Renal cortex interstitium (tissue), 11 donors: ENCODE measurements around the gene PIGK. TPM values are rescaled to one million over a fixed set of nuclear protein-coding genes. Genes with fewer than 3 reads are reported as not detected.

Experiments used
- DNase-seq, 11 donors: peaks; one replicate each; pipeline ENCODE4 v3.0.0-alpha.2; 2013; ENCODE audit warnings: low read depth in 9 of 11, low spot score in 4 of 11; ENCODE audit errors: extremely low read depth in 1 of 11
- polyA plus RNA-seq, 3 donors: library from polyadenylated mRNA; unstranded; fragments of 120-200 nt; gene quantifications; one replicate each; pipeline ENCODE4 v1.2.1, GENCODE V29; 2013; ENCODE audit not compliant: insufficient read length in 3 of 3

Gene PIGK
- polyA plus RNA-seq, 3 donors: 42.3 to 49.0 (median 43.9) TPM

- DNase-seq: no peak
Observed at GRCh38 chr1:77139389-77139788, 79.8 kb downstream of the PIGK start.

GRCh38 chr1:77134359-77134758 is 84.9 kb downstream of the PIGK start:
- DNase-seq: no peak

- no peak for DNase-seq
Observed at GRCh38 chr1:77133731-77134358, 85.4 kb downstream of the PIGK start.

GRCh38 chr1:77126307-77126706 is 92.9 kb downstream of the PIGK start:
- peak; percentile 22 to 63 (median 48) for DNase-seq

- no peak for DNase-seq
Observed at GRCh38 chr1:77121503-77121902, 97.7 kb downstream of the PIGK start.

- DNase-seq: no peak
Observed at GRCh38 chr1:77120950-77121349, 98.3 kb downstream of the PIGK start.

GRCh38 chr1:77118712-77119111 is 100.5 kb downstream of the PIGK start:
- DNase-seq: no peak

- no peak for DNase-seq
Observed at GRCh38 chr1:77104672-77105071, 114.6 kb downstream of the PIGK start.

GRCh38 chr1:77103486-77103885 is 115.7 kb downstream of the PIGK start:
- no peak for DNase-seq

GRCh38 chr1:77100875-77101274 is 118.4 kb downstream of the PIGK start:
- DNase-seq: no peak

- DNase-seq: no peak
Observed at GRCh38 chr1:77096496-77097255, 122.6 kb downstream of the PIGK start.

GRCh38 chr1:77095236-77095635 is 124.0 kb downstream of the PIGK start:
- peak in 4 of 11 donors; percentile 0 to 8 (median 6) for DNase-seq

GRCh38 chr1:77089756-77090155 is 129.5 kb downstream of the PIGK start:
- DNase-seq: no peak

GRCh38 chr1:77085109-77085508 is 134.1 kb downstream of the PIGK start:
- DNase-seq: no peak

GRCh38 chr1:77084457-77084856 is 134.8 kb downstream of the PIGK start:
- no peak for DNase-seq

GRCh38 chr1:77081834-77082233 is 137.4 kb downstream of the PIGK start:
- DNase-seq: no peak

GRCh38 chr1:77076759-77077158 is 142.5 kb downstream of the PIGK start:
- DNase-seq: no peak

- DNase-seq: no peak
Observed at GRCh38 chr1:77068013-77068412, 151.2 kb downstream of the PIGK start.

- DNase-seq: no peak
Observed at GRCh38 chr1:77065693-77066342, 153.4 kb downstream of the PIGK start.

- DNase-seq: no peak
Observed at GRCh38 chr1:77064246-77064645, 155.0 kb downstream of the PIGK start.
